ENCODE results near the gene GOSR1.
"Not testable (repeated sequence)": the region's sequence is repeated elsewhere in the genome, so short reads cannot be mapped to it uniquely, and the experiment has no call there.

GOSR1 gene

DNA sequence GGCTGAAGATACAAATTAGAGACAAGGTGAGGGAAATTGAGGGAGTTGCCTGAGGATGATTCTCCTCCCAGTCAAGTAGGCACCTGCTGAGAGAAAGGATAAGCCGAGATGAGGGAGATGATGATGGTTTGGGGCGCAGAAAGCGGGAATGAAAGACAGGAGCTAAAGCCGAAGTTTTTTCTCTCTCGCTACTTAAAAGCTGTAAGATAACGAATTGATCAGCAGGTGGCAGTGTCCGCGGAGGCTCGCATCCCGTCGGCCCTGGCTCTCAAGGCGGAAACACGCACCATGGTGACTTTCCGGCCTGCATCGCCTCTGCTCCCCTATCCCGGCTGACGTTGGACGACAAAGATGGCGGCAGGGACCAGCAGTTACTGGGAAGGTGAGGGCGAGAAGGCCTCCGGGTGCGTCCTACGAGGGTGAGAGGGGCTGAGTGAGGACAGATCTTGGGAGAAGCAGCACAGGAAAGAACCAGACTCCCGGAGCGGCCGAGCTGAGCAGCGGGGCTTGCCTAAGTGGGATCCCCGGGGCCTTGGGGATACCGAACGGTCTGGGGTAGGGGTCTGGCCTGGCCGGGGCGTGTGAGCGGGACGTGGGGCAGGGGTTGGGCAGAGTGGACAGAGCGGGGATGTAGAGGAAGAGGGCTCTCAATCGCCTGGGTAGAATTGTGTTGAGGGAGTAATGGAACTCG lies at the start of gene GOSR1:
TSS of gene GOSR1 (plus strand) at position 326 of the 691 bp plus-strand sequence. CDS start at position 352, 26 bp downstream.
- peak; percentile 93 for DNase-seq (ENCODE audit: low read depth)

DNA sequence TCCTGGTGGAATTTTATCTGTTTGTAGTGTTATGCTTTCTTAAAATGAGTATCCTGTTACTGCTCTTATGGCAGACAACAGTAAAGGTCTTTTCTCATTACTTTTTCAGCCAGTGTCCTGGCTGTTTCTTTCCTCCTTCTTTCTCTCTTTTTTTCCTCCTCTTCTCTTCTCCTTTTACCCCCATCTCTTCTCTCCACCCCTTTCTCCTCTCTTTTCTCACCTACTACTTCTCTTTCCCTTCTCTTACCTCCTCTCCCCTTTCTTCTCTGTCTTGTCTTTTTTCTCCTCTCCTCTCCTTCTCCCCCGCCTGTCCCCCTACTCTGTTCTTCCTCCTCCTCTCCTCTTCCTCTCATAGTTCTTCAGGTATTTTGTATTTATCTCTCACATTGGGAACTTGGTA lies 49.6 kb upstream of the GOSR1 start:
- DNase-seq (ENCODE audit: low read depth), result no peak

DNA sequence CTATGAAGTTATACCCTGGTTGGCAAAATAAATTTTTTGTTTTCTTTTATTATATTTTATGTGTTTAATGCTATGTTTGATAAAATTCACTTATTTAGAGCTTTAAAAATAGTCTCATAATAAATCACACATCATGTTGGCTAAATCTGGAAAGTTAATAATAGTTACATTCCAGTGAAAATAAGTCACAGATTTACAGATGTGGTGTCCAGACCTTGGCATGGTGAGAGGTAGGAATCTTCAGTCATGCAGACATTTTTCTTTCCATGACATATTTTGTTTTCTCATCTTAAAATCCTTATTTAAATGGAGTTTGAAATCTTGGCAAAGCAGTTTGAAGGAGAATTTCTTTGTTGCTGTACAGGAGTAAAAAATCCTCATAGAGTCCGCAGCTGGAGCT lies 48.1 kb upstream of the GOSR1 start:
- peak; percentile 10 for DNase-seq (ENCODE audit: low read depth)

DNA sequence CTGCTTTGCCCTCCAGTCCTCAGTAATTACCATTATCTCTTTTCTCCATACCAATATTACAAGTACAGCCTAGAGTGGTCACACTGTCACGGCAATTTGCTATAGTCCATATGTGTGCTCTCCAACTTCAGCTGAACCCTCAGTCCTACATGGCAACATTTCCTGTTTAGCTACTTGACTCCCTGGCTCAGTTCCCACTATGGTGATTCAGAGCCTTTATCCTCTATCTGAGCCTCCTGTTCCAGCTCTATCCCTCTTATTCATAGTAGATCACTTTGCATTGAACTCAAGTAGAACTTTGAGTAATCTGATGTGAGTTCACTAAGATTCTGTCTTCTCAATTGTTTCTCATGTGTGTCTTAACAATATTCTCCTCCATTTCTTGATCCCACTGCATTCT lies 43.7 kb upstream of the GOSR1 start:
- peak; percentile 71 for DNase-seq (ENCODE audit: low read depth)

DNA sequence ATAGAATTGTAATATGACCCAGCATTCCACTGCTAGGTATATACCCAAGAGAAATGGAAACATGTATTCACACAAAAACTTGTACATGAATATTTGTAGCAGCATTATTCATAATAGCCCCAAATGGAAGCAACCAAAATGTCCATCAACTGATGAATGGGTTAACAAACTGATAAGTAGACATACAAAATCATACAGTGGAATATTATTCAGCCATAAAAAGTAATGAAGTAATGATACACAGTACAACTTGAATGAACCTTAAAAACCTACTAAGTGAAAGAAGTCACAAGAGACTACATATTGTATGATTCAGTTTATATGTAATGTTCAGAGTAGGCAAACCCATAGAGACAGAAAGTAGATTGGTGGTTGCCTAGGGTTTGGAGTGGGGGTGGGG lies 40.5 kb upstream of the GOSR1 start:
- no peak for DNase-seq (ENCODE audit: low read depth)

DNA sequence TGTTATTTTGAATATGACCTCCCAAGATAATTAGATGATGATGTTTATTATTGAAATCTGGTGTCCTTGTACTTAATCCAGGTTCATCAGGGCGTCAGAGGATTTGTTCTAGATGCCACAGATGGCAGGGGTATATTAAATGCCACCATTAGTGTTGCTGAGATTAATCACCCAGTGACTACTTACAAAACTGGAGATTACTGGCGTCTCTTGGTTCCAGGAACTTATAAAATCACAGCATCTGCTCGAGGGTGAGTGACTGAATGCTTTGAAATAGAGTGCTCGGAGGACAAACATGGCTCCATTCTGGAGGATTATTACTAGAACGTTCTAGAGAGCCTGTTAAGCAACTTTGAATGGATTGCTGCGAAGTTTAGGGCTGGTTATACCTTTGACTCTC lies 33.5 kb upstream of the GOSR1 start:
- no peak for DNase-seq (ENCODE audit: low read depth)

DNA sequence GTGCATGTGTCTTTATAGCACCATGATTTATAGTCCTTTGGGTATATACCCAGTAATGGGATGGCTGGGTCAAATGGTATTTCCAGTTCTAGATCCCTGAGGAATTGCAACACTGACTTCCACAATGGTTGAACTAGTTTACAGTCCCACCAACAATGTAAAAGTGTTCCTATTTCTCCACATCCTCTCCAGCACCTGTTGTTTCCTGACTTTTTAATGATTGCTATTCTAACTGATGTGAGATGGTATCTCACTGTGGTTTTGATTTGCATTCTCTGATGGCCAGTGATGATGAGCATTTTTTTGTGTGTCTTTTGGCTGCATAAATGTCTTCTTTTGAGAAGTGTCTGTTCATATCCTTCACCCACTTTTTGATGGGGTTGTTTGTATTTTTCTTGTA lies 30.6 kb upstream of the GOSR1 start:
- not testable (repeated sequence) for DNase-seq (ENCODE audit: low read depth)

DNA sequence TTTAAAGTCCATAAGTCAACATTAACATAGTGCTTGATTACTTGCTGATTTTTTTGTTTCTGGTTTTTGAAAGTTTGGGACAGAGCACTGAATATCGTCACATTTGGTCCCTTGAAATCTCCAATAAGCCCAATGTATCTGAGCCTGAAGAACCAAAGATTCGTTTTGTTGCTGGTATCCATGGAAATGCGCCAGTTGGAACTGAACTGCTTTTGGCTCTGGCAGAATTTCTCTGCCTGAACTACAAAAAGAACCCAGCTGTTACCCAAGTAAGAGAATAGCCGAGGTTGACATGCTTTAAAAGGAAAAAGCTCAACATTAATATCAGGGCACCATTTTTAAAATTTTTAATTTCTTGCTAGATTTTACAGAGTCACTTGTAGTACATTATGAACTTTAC lies 27.7 kb upstream of the GOSR1 start:
- DNase-seq (ENCODE audit: low read depth), result peak; percentile 13

DNA sequence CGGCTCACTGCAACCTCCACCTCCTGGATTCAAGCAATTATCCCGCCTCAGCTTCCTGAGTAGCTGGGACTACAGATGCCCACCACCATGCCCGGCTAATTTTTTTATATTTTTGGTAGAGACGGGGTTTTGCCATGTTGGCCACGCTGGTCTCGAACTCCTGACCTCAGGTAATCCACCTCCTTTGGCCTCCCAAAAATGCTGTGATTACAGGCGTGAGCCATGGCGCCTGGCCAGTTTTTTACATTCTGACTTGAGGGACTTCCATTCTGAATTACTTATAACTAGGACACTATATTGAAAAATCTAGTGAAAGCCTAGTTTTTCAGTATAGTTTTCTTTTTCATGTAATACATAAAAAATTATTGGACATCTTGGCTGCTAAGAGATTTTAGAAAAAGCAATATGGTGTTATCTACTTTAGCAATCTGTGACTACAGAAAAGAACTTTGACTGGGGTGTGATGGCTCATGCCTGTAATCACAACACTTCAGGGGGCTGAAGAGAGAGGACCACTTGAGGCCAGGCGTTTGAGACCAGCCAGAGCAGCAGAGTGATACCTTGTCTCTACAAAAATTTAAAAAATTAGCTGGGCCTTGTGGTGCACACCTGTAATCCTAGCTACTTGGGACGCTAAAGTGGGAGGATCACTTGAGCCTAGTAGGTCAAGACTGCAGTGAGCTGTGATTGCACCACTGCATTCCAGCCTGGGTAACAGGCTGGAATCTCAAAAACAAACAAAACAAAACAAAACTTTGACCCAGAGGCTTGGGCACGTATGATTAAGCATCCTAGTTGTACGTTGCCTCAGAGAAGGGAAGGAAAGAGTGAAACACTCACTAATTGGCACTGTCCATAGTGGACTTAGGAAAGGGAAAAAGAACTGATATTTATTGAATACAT lies 26.8 kb upstream of the GOSR1 start:
- DNase-seq (ENCODE audit: low read depth), result peak; percentile 30

DNA sequence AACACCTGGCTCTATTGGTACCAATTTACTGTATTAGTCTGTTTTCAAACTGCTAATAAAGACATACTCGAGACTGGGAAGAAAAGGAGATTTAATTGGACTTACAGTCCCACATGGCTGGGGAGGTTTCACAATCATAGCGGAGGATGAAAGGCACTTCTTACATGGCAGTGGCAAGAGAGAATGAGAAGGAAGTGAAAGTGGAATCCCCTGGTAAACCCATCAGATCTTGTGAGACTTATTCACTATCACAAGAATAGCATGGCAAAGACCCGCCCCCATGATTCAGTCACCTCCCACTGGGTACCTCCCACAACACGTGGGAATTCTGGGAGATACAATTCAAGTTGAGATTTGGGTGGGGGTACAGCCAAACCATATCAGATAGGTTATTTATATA lies 22.6 kb upstream of the GOSR1 start:
- DNase-seq (ENCODE audit: low read depth), result no peak

DNA sequence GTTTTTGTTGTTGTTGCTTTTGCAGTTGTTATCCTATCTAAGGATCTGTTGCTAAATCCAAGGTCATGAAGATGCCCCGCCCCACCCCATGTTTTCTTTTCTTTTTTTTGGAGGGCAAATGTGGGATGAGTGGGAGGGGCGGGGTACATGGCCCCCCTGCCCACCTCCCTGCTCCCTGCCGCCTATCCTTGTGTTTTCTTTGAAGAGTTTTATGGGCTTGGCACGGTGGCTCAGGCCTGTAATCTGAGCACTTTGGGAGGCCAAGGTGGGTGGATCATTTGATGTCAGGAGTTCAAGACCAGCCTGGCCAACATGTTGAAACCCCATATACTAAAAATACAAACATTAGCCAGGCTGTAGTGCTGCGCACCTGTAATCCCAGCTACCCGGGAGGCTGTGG lies 18.8 kb upstream of the GOSR1 start:
- no peak for DNase-seq (ENCODE audit: low read depth)

DNA sequence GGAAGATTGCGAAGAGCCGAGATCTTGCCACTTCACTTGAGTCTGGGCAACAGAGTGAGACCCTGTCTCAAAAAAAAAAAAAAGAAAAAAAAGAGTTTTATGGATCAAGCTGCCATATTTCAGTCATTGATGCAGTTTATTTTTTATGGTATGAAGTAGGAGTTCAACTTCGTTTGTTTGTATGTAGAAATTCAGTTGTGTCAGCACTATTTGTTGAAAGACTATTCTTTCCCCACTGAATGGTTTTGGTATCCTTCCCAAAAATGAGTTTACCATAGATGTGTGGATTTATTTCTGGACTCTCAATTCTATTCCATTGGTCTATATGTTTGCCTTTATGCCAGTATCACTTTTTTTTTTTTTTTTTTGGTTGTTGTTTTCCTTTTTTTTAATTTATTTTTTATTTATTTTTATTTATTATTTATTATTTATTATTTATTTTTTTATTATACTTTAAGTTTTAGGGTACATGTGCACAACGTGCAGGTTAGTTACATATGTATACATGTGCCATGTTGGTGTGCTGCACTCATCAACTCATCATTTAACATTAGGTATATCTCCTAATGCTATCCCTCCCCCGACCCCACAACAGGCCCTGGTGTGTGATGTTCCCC lies 18.3 kb upstream of the GOSR1 start:
- not testable (repeated sequence) for DNase-seq (ENCODE audit: low read depth)

DNA sequence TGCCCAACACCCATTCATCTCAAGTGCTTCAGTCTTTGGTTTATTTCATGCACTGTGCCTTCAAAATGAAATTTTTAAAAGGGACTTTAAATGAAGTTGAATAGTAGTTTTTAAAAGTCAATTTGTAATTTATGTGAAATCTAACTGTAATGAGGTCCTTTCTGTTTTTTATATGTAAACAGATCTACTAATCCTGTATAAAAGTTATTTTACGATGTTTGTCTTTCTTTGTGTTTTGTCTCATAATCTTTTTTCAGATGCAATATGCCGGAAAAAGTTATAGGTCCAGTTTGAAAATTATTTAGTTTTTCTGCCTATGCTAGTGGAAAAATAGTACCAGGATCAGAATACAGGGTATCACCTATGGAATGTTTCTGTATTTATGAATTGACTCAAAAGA lies 8.7 kb upstream of the GOSR1 start:
- no peak for DNase-seq (ENCODE audit: low read depth)

DNA sequence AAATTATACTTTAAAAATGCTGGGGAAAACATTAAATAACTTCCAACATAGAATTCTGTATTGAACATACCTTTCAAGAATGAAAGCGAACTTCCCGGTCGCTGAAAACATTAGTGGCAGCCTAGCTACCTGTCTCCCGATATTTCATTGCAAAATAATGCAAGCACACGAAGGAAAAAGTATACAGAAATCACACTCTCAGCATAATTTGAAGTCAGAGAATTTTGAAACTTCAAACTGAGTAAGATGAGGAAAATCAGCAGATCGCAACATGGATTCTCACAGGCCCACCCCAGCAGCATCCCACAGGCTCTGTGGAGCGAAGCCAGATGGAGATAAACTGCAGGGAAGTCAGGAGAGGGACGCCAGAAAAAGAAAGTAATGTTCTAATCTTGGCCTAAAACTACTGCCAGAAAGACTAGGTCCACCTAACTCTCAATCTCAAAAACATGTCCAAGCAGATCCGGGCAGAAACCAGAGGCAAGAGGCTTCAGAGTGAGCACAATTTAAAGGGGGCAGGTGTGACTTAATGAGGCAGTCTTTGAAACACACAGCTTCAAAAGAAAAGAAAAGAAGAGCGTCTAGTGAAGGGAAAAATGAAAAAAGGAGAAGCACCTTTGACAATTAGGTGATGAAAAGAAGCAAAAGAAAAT lies 4.8 kb upstream of the GOSR1 start:
- DNase-seq (ENCODE audit: low read depth), result no peak

DNA sequence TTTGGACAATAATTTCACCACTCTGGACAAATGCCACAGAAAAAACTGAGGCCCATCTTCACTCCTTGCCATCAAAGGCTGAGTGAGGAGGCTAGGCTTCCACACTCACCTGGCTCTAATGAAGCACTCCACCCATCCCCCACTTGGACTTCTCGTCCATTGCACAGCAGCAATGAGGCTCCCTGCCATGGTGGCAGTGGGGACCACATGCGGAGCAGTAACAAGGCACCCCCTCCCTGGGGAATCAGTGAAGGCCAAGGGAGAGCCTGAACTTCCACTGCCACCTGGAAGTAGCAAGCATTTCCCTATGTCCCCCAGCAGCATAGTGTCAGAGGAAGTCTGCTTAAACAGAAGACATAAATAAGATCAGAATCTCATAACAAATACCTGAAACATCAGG lies 2.0 kb upstream of the GOSR1 start:
- DNase-seq (ENCODE audit: low read depth), result no peak

DNA sequence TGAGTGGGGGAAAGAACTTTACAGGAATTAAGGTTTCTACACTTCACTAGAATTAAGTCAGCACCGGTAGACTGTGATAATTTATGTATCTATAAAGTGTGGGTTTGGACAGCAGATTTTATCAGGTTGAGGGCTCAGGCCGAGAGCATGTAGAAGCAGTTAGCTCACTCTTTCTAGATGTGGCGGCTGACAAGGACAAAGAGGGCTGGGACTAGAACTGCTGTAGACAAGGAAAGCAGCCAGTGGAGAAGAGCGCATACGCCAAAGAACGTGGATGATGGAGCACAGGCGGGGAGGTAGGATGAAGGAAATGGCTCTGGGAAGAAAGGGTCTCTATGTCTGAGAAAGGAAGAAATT lies 504 bp upstream of the GOSR1 start:
- DNase-seq (ENCODE audit: low read depth), result no peak

DNA sequence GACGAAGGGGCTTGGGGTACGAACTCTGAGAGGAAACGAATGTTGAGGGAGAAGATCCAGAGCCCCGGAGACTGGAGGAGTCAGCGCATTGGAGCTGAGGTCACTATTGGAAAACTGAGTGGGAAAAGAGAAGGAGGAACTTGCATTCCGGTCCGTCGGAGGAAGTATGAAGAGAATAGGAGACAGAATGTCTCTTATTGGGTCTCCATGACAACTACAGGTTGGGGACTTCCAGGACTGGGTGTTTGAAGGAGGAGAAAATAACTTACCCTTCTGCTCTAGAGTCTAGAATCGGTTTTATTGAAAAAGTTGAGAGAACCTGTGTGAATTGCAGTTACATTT lies 537 bp downstream of the GOSR1 start:
- no peak for DNase-seq (ENCODE audit: low read depth)

DNA sequence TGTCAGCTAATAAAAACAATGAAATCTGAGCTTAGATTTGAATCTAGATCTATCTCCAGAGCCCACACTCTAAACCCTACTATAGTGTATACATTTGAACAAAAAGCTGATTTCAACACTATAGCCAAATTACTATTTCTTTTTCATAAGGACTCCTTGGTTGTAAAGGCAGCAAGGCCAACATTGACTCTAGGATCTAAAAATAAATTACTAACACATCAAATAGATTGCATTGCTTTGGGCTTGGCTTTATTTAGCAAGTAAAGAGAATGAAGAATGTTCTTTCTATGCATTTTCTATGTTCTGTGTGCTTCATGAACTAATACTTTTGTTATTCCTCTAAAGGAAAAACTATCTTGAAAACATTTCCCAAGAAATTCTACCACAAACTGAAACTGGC lies 5.3 kb downstream of the GOSR1 start:
- DNase-seq (ENCODE audit: low read depth), result no peak

DNA sequence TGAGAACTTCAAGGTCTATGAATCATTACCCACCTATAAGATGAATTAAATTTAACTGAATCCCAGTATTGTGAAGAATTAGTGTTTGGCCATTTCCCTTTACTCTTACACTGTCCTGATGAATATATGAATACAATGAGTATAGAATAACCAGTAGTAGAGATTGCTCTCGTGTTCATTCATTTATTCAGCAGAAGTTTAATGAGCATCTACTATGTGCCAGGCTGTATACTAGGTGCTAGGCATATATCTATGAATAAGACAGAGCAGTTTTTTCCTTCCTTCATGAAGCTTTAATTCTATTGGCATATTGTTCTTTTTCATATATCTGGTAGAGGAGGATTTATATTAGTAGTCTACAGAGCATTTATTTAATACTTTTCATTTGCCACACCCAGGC lies 6.0 kb downstream of the GOSR1 start:
- no peak for DNase-seq (ENCODE audit: low read depth)

DNA sequence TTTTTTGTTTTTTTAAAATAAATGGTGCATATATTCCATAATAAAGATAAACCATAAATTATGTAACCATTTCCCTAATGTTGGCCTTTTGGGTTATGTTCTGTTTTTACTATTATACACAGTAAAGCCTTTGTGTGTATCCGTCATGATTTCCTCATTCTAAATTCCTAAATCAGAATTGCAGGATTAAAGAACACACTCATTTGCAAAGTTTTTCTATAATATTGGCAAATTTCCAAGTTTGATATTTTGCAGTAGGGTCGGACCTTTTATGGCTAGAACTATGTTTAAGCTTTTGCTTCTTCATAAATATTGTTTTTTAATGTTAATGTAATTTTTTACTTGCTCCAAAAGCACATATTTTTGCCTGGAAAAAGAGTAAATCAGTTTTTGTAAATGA lies 16.6 kb downstream of the GOSR1 start:
- DNase-seq (ENCODE audit: low read depth), result no peak

DNA sequence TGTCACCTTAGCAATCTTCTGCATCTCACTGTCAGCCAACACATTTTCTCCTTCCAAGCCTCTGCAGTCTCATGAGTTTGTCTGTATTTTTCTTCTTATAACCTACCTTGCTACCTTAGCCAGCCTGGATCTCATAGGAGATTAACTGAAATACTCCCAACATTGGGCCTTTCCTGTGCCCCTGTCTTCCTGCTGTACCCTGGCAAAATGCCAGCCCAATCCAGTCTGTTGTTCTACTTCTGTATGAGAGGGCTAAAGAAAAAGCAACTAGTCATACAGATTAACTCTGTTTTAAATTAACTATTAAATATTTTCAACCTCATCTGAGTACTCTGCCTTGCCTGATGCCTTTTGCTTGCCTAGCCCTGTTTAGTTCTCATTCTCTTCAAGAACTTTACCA lies 18.4 kb downstream of the GOSR1 start:
- no peak for DNase-seq (ENCODE audit: low read depth)

DNA sequence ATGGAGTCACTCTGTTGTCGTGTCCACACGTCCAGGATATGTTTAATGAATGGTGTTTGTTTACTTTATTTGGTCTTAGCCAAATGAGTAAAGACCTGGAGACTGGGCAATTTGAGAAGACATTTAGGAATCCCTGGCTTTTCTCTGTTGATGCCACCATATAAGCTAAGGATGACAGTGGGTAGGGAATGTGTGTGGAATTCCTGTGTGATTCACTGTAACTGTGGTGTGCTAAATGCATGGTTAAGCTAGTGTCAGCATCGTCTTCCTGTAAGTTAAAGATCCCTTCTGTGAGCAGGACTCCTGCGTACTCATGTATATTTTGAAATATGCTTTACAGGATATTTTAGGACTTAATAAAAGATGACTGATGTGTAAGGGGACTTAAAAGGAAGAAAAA lies 26.4 kb downstream of the GOSR1 start:
- DNase-seq (ENCODE audit: low read depth), result no peak
